Endothelial cell of umbilical vein (primary cell): Measurements from ENCODE around the gene ARID1B. TPM values are rescaled to one million over a fixed set of nuclear protein-coding genes. Genes with fewer than 3 reads are reported as not detected.
A peak's percentile ranks its signal among the peaks of the same experiment; 100 is the strongest.

Experiments used
- BruUV-seq: library from RNA; stranded (reverse); fragments of 400-500 nt; replicated peaks from 2 replicates; lab custom pipeline; 2021; lab: Mats Ljungman, UMichigan
- CTCF ChIA-PET: fragments of 300-600, 350-600 bp; sonication (Branson Sonifier 250); formaldehyde crosslinking; loops from one replicate; lab custom pipeline; 2021; ENCODE audit warnings: antibody characterized with exemption, inconsistent platforms; lab: Charles Lee
- POLR2A ChIA-PET: fragments of 300-600, 350-600 bp; sonication (Branson Sonifier 250); formaldehyde crosslinking; loops from one replicate; lab custom pipeline; 2021; ENCODE audit warnings: antibody characterized with exemption, inconsistent platforms; lab: Charles Lee
- DNase-seq: peaks from one replicate; pipeline ENCODE4 v3.0.0-alpha.2; 2011; ENCODE audit warnings: low read depth, low spot score
- FAIRE-seq: peaks from 2 replicates; lab custom pipeline; 2011; peaks lifted over from hg19 to GRCh38; lab: Jason Lieb, UNC
- H2AFZ ChIP-seq: 2 replicates; pipeline ENCODE4 v1.6.0; 2012; ENCODE audit warnings: low read depth, low read length, control low read depth, inconsistent platforms
- H3K27ac ChIP-seq: 2 replicates; pipeline ENCODE4 v1.5.1; 2011; ENCODE audit warnings: low read depth, mild to moderate bottlenecking, control low read depth, low read length, moderate library complexity; ENCODE audit not compliant: insufficient read depth
- H3K27me3 ChIP-seq, 2 experiments: 2 replicates each; pipeline versions ENCODE4 v1.6.0 to v1.6.1; 2011; ENCODE audit warnings: low read length in 2 of 2, mixed read lengths in 1 of 2; ENCODE audit not compliant: control insufficient read depth in 2 of 2, insufficient read depth in 2 of 2
- H3K36me3 ChIP-seq, 2 experiments: 2 replicates in 1 of 2; 3 replicates in 1 of 2; pipeline ENCODE4 v1.5.1; 2011; ENCODE audit warnings: low read length in 2 of 2, mild to moderate bottlenecking in 1 of 2, moderate library complexity in 1 of 2; ENCODE audit not compliant: control insufficient read depth in 2 of 2, insufficient read depth in 2 of 2; ENCODE audit errors: extremely low read depth in 1 of 2
- H3K4me1 ChIP-seq: 3 replicates; pipeline ENCODE4 v1.5.1; 2011; ENCODE audit warnings: mild to moderate bottlenecking, low read length; ENCODE audit not compliant: control insufficient read depth, insufficient read depth; ENCODE audit errors: extremely low read depth
- H3K4me2 ChIP-seq: 2 replicates; pipeline ENCODE4 v1.6.1; 2011; ENCODE audit warnings: low read length, control low read depth, mixed read lengths; ENCODE audit not compliant: insufficient read depth
- H3K4me3 ChIP-seq, 3 experiments: fragments of 200-600 bp in 1 of 3; sonication (generic), shearing (Covaris generic) in 1 of 3; replicated peaks in 1 of 3; 2 replicates each; pipeline ENCODE4 v1.5.1; 2011 to 2016; ENCODE audit warnings: control low read depth in 3 of 3, low read length in 3 of 3, mild to moderate bottlenecking in 2 of 3, inconsistent platforms in 1 of 3, low read depth in 1 of 3, moderate library complexity in 1 of 3; ENCODE audit not compliant: insufficient read depth in 1 of 3
- H3K79me2 ChIP-seq: 2 replicates; pipeline ENCODE4 v1.6.0; 2012; ENCODE audit warnings: low read length, inconsistent platforms; ENCODE audit not compliant: control insufficient read depth, insufficient read depth
- H3K9ac ChIP-seq: replicated peaks from 2 replicates; pipeline ENCODE3; 2011; ENCODE audit warnings: low read length, control low read depth; ENCODE audit not compliant: insufficient read depth; ENCODE audit errors: extremely low read depth
- H3K9me1 ChIP-seq: replicated peaks from 3 replicates; pipeline ENCODE4 v1.6.0; 2011; ENCODE audit warnings: mild to moderate bottlenecking, low read length; ENCODE audit not compliant: control insufficient read depth, insufficient read depth; ENCODE audit errors: extremely low read depth
- H3K9me3 ChIP-seq: replicated peaks from 2 replicates; pipeline ENCODE4 v1.5.1; 2012; ENCODE audit warnings: low read length, inconsistent platforms; ENCODE audit not compliant: control insufficient read depth, insufficient read depth
- H4K20me1 ChIP-seq: replicated peaks from 2 replicates; pipeline ENCODE3; 2011; ENCODE audit warnings: mild to moderate bottlenecking, low read length; ENCODE audit not compliant: control insufficient read depth, insufficient read depth; ENCODE audit errors: extremely low read depth
- EZH2 ChIP-seq: IDR thresholded peaks from 2 replicates; pipeline ENCODE4 v1.6.1; 2012; ENCODE audit warnings: borderline replicate concordance, low read depth, mild to moderate bottlenecking, moderate library complexity, low read length, inconsistent platforms; ENCODE audit not compliant: severe bottlenecking
- FOS ChIP-seq: IDR thresholded peaks from 2 replicates; pipeline ENCODE4 v1.6.1; 2011; ENCODE audit warnings: mild to moderate bottlenecking, low read length, moderate library complexity, borderline replicate concordance; ENCODE audit not compliant: insufficient read depth
- GATA2 ChIP-seq: IDR thresholded peaks from 2 replicates; pipeline ENCODE4 v1.7.0; 2011; ENCODE audit warnings: low read depth, mild to moderate bottlenecking, moderate library complexity, mixed read lengths, low read length; ENCODE audit not compliant: insufficient read length, insufficient read depth
- JUN ChIP-seq: IDR thresholded peaks from 2 replicates; pipeline ENCODE4 v1.6.1; 2011; ENCODE audit warnings: borderline replicate concordance, low read depth; ENCODE audit not compliant: insufficient read length, insufficient read depth
- MAX ChIP-seq: IDR thresholded peaks from 2 replicates; pipeline ENCODE4 v1.6.1; 2011; ENCODE audit not compliant: insufficient read depth, insufficient read length
- MYC ChIP-seq: IDR thresholded peaks from one replicate; pipeline ENCODE4 v1.6.1; 2011; ENCODE audit warnings: mild to moderate bottlenecking, low read depth, low read length
- POLR2A ChIP-seq: IDR thresholded peaks from 2 replicates; pipeline ENCODE4 v1.6.1; 2012; ENCODE audit warnings: low read depth, mild to moderate bottlenecking, control low read depth, low read length
- POLR2AphosphoS5 ChIP-seq: IDR thresholded peaks from 2 replicates; pipeline ENCODE4 v1.6.1; 2012; ENCODE audit warnings: low read depth, mild to moderate bottlenecking, control low read depth, low read length, moderate library complexity; ENCODE audit not compliant: insufficient read depth
- dilution Hi-C: fragments of 300-500 bp; cut with MboI; formaldehyde crosslinking; loops from one replicate; pipeline ENCODE4 v1.15.0; 2019; ENCODE audit warnings: low sequenced_read_pairs; ENCODE audit not compliant: extremely low pct_ligation_motif_present
- intact Hi-C: fragments of 100-400 bp; cut with micrococcal nuclease; formaldehyde crosslinking; loops from one replicate; pipeline ENCODE4 v1.10.0; 2022
- polyA plus RNA-seq, 4 experiments: library from polyadenylated mRNA; depleted of rRNA in 3 of 4; stranded (reverse) in 3 of 4; unstranded in 1 of 4; fragments of >200 nt; gene quantifications; 2 replicates each; pipeline versions ENCODE4 v1.2.1 to v1.2.3, GENCODE V29; 2011 to 2012; ENCODE audit warnings: missing spikeins in 1 of 4
- total RNA-seq: library from RNA; stranded (reverse); gene quantifications from 2 replicates; pipeline ENCODE4 v1.2.3, GENCODE V29; 2021
- TF ChIP-seq, protein P1 (sequence below), 2 donors: IDR thresholded peaks; 1 replicate in 1 of 2; 2 replicates in 1 of 2; pipeline ENCODE4 v1.5.1; 2011; ENCODE audit warnings: low read length in 2 of 2, mild to moderate bottlenecking in 2 of 2, moderate library complexity in 2 of 2, control low read depth in 1 of 2, inconsistent platforms in 1 of 2, low read depth in 1 of 2; ENCODE audit not compliant: insufficient read depth in 1 of 2; ENCODE audit errors: extremely low read depth in 1 of 2

Gene ARID1B
- total and polyA plus RNA-seq, 2 donors (not counting 3 experiments of a cell fraction or from before 2014, with no cell fraction given), result 21.8 to 89.5 TPM

- DNase-seq (no peak), FAIRE-seq (no peak)
- intact Hi-C loops (loop anchor here (1.0 to 10.0 kb wide), 8 partner anchors 10 to 616 kb away; no protein-coding TSS in a partner anchor), dilution Hi-C loops (no loop called here)
- Histone ChIP-seq H4K20me1 (peaks cover 29% of the 10 kb centered on the region), H3K9ac (peak overlapping the region; percentile 78), H3K27ac (peak overlapping the region; percentile 67), H3K9me3 (no peaks in the 10 kb centered on the region), H3K9me1 (no peaks in the 10 kb centered on the region), H3K27me3 (no peaks in the 10 kb centered on the region), H3K36me3 (peaks cover 2 to 3% of the 10 kb centered on the region in 2 experiments), H3K4me2 (peak overlapping the region; percentile 100), H3K4me1 (peaks cover 37% of the 10 kb centered on the region), H3K4me3 (peak overlapping the region; percentile 7 to 99 (median 39)), H2AFZ (no peak overlapping the region), H3K79me2 (peaks cover 88% of the 10 kb centered on the region)
- BruUV-seq, result no TSS peak
- CTCF ChIA-PET, result interaction anchor here (0.9 to 1.5 kb wide), 5 partner anchors 11 to 264 kb away, joined by 3 to 6 read pairs (median 3); no protein-coding TSS in a partner anchor
- POLR2A ChIA-PET, result interaction anchor here (0.6 kb wide), 1 partner anchor 11 kb away, joined by 3 read pairs; no protein-coding TSS in a partner anchor
- TF ChIP-seq, protein P1, sequence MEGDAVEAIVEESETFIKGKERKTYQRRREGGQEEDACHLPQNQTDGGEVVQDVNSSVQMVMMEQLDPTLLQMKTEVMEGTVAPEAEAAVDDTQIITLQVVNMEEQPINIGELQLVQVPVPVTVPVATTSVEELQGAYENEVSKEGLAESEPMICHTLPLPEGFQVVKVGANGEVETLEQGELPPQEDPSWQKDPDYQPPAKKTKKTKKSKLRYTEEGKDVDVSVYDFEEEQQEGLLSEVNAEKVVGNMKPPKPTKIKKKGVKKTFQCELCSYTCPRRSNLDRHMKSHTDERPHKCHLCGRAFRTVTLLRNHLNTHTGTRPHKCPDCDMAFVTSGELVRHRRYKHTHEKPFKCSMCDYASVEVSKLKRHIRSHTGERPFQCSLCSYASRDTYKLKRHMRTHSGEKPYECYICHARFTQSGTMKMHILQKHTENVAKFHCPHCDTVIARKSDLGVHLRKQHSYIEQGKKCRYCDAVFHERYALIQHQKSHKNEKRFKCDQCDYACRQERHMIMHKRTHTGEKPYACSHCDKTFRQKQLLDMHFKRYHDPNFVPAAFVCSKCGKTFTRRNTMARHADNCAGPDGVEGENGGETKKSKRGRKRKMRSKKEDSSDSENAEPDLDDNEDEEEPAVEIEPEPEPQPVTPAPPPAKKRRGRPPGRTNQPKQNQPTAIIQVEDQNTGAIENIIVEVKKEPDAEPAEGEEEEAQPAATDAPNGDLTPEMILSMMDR (IDR thresholded peaks at IDR 0.05; ENCODE audit: extremely low read depth in 1 of 2, insufficient read depth in 1 of 2, low read depth in 1 of 2, low read length in 2 of 2), result no peak
- TF ChIP-seq JUN, result no peak
- no peak for TF ChIP-seq POLR2A
- no peak for TF ChIP-seq MAX
- no peak for TF ChIP-seq POLR2AphosphoS5
- TF ChIP-seq FOS, result no peak
- no peak for TF ChIP-seq MYC
- no peak for TF ChIP-seq EZH2
- no peak for TF ChIP-seq GATA2
Observed at GRCh38 chr6:156780962-156781853, 4.0 kb downstream of the ARID1B start.
